Stimulated activated CD8-positive, alpha-beta memory T cell treated with anti-CD3 and anti-CD28 coated beads, Interleukin-15, amount 100 ng/mL, for 24 hours (primary cell): ENCODE results near the gene ZNF697.

ENCODE experiments used
- DNase-seq: peaks from one replicate; pipeline ENCODE4 v3.0.0-alpha.2; 2020; ENCODE audit warnings: low read depth

Gene ZNF697

GRCh38 chr1:119662034-119662437 is 14.0 kb upstream of the ZNF697 start:
- DNase-seq = no peak

- DNase-seq = no peak
Measured at GRCh38 chr1:119660253-119661083, 12.4 kb upstream of the ZNF697 start.

- DNase-seq = no peak
Measured at GRCh38 chr1:119659628-119660027, 11.6 kb upstream of the ZNF697 start.

GRCh38 chr1:119656410-119656955 is 8.4 kb upstream of the ZNF697 start:
- no peak for DNase-seq

- DNase-seq = no peak
Measured at GRCh38 chr1:119655154-119655553, 7.1 kb upstream of the ZNF697 start.

- no peak for DNase-seq
Measured at GRCh38 chr1:119653839-119654170, 5.7 kb upstream of the ZNF697 start.

GRCh38 chr1:119653135-119653838 is 5.2 kb upstream of the ZNF697 start:
- DNase-seq = no peak

GRCh38 chr1:119652587-119652986 is 4.5 kb upstream of the ZNF697 start:
- no peak for DNase-seq

GRCh38 chr1:119651641-119652040 is 3.6 kb upstream of the ZNF697 start:
- DNase-seq = no peak

- no peak for DNase-seq
Measured at GRCh38 chr1:119651133-119651532, 3.1 kb upstream of the ZNF697 start.

GRCh38 chr1:119648620-119649004 is 546 bp upstream of the ZNF697 start:
- DNase-seq = no peak

- no peak for DNase-seq
Measured at GRCh38 chr1:119647228-119647733, 785 bp downstream of the ZNF697 start.

- no peak for DNase-seq
Measured at GRCh38 chr1:119646521-119647227, 1.4 kb downstream of the ZNF697 start.

GRCh38 chr1:119639109-119639508 is 9.0 kb downstream of the ZNF697 start:
- no peak for DNase-seq

- DNase-seq = no peak
Measured at GRCh38 chr1:119637710-119638109, 10.4 kb downstream of the ZNF697 start.

- no peak for DNase-seq
Measured at GRCh38 chr1:119636491-119637089, 11.5 kb downstream of the ZNF697 start.

GRCh38 chr1:119635811-119636390 is 12.2 kb downstream of the ZNF697 start:
- DNase-seq = no peak

GRCh38 chr1:119634016-119634415 is 14.1 kb downstream of the ZNF697 start:
- no peak for DNase-seq

GRCh38 chr1:119633575-119633974 is 14.5 kb downstream of the ZNF697 start:
- DNase-seq = no peak

- no peak for DNase-seq
Measured at GRCh38 chr1:119632841-119633240, 15.2 kb downstream of the ZNF697 start.

- no peak for DNase-seq
Measured at GRCh38 chr1:119632103-119632490, 16.0 kb downstream of the ZNF697 start.
